OCI-LY1 (cell line): ENCODE measurements around the gene CSH1.
"Not testable (repeated sequence)": the region's sequence is repeated elsewhere in the genome, so short reads cannot be mapped to it uniquely, and the experiment has no call there.

Source experiments
- CTCF ChIP-seq: fragments of 200-600 bp; sonication (generic), shearing (Covaris generic); IDR thresholded peaks from 2 replicates; pipeline ENCODE4 v1.5.1; 2017; ENCODE audit warnings: mild to moderate bottlenecking, antibody characterized with exemption, low read length, moderate library complexity, mixed read lengths
- EZH2 ChIP-seq: fragments of 200-600 bp; sonication (generic), shearing (Covaris generic); IDR thresholded peaks from 2 replicates; pipeline ENCODE4 v1.8.0; 2017; ENCODE audit warnings: borderline replicate concordance, mixed run types, mild to moderate bottlenecking, antibody characterized with exemption, low read length, moderate library complexity, mixed read lengths

- TF ChIP-seq CTCF, EZH2: not testable (repeated sequence)
These were observed 39.9 kb downstream of the CSH1 start for GRCh38 chr17:63856425-63856824.
